GM21526 (cell line): ENCODE measurements around the gene RAMACL.

Experiments
- ATAC-seq: cut with Tn5 transposase; IDR thresholded peaks from one replicate; pipeline ENCODE4 v1.9.1; 2021; ENCODE audit warnings: moderate library complexity; ENCODE audit not compliant: unreplicated experiment, low FRiP score

The RAMACL gene

GRCh38 chr6:166618866-166619761 is 32.6 kb upstream of the RAMACL start:
- no peak for ATAC-seq

GRCh38 chr6:166618251-166618650 is 31.8 kb upstream of the RAMACL start:
- ATAC-seq, result no peak

GRCh38 chr6:166617359-166617758 is 30.9 kb upstream of the RAMACL start:
- ATAC-seq, result no peak

- no peak for ATAC-seq
Observed at GRCh38 chr6:166616261-166617238, 30.1 kb upstream of the RAMACL start.

- no peak for ATAC-seq
Observed at GRCh38 chr6:166615059-166615770, 28.7 kb upstream of the RAMACL start.

GRCh38 chr6:166614589-166614988 is 28.1 kb upstream of the RAMACL start:
- ATAC-seq, result no peak

- ATAC-seq, result no peak
Observed at GRCh38 chr6:166614171-166614583, 27.7 kb upstream of the RAMACL start.

GRCh38 chr6:166613027-166613426 is 26.5 kb upstream of the RAMACL start:
- ATAC-seq, result no peak

GRCh38 chr6:166612471-166612881 is 26.0 kb upstream of the RAMACL start:
- ATAC-seq, result no peak

GRCh38 chr6:166611631-166612030 is 25.2 kb upstream of the RAMACL start:
- ATAC-seq, result no peak

GRCh38 chr6:166610069-166610468 is 23.6 kb upstream of the RAMACL start:
- ATAC-seq, result no peak

GRCh38 chr6:166608774-166609173 is 22.3 kb upstream of the RAMACL start:
- ATAC-seq, result no peak

GRCh38 chr6:166605752-166606151 is 19.3 kb upstream of the RAMACL start:
- ATAC-seq, result no peak

GRCh38 chr6:166604911-166605310 is 18.4 kb upstream of the RAMACL start:
- no peak for ATAC-seq

GRCh38 chr6:166604328-166604727 is 17.9 kb upstream of the RAMACL start:
- ATAC-seq, result no peak

- ATAC-seq, result no peak
Observed at GRCh38 chr6:166603043-166603690, 16.7 kb upstream of the RAMACL start.

- no peak for ATAC-seq
Observed at GRCh38 chr6:166601956-166602355, 15.5 kb upstream of the RAMACL start.

- no peak for ATAC-seq
Observed at GRCh38 chr6:166600931-166601330, 14.5 kb upstream of the RAMACL start.

- no peak for ATAC-seq
Observed at GRCh38 chr6:166599205-166599604, 12.7 kb upstream of the RAMACL start.
